ENCODE results near the gene IRF7.
"Not testable (repeated sequence)": the region's sequence is repeated elsewhere in the genome, so short reads cannot be mapped to it uniquely, and the experiment has no call there.

IRF7 gene

DNA sequence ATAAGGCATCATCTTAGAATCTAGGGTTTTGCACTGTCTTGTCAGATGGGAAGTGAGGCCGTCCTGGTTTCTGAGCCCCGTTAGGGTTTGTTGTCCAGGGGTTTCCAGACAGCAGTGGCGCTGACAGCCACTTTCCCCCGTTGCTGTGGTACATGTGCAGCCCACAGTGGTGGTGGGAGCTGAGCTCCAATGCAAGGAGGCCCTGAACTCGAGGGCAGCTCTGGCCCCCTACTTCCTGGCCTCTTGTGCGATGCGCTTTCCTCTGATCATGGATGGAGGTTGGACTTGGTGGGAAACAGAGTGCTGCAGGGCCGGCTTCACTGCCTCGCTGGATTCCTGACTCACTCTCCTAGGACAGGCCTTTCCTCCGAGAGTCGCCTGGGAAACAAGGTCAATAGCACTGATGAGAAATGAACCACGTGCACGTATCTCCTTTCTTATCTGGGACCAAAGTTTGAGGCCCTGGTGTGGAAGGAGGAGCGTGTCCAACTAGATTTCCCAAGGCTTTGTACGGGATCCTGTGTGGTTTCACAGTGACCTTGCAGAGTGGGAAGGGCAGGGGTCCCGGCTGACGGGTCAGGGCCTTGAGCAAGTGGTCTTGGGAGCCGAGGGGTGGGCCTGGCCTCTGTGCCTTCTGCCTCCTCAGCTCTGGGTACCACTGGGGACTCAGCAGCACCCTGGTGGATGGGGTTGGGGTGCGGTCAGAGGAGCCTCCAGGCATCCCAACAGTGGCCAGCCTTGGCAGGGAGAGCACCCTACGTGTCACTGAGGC lies 35.7 kb downstream of the IRF7 start:
- no peak for DNase-seq

DNA sequence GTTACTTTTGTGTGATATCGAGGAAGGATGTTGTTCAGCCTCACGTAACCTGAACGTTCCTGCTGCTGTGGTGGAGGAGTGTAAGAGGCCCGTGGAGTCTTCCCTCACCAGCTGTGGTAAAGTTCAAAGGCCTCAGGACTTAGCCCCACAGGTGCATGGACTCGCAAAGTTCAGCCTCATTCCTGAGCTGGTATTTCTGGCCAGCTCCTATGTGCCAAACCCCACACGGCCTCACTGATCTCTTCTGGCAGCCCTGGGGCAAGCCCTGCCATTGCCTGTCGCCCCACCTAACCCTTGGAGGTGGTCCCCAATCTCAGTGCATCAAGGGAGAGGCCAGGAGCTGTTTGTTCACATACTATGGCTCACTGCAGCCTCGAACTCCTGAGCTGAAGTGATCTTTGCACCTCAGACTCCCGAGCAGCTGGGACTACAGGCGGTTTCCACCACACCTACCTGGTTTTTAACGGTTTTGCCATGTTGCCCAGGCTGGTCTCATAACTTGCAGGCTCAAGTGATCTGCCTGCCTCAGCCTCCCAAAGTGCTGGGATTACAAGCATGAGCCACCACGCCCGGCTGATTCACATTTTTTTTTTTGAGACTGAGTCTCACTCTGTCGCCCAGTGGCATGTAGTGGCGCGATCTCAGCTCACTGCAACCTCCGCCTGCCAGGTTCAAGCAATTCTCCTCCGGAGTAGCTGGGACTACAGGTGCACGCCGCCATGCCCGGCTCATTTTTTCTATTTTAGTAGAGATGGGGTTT lies 37.3 kb downstream of the IRF7 start:
- no peak for DNase-seq

DNA sequence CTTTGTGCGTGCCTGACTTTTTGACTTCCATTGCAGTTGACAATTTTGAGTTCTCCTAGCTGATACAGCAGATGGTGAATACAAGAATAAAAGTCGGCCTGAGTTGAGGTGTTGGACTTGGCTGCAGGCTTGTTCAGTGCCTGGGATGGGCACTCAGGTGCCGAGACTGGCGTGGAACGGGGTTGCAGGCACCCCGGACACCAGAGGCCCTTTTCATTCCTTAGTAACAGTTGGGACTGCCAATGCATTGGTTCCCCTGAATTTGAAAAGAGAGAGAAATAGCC lies 38.2 kb downstream of the IRF7 start:
- DNase-seq, result no peak

DNA sequence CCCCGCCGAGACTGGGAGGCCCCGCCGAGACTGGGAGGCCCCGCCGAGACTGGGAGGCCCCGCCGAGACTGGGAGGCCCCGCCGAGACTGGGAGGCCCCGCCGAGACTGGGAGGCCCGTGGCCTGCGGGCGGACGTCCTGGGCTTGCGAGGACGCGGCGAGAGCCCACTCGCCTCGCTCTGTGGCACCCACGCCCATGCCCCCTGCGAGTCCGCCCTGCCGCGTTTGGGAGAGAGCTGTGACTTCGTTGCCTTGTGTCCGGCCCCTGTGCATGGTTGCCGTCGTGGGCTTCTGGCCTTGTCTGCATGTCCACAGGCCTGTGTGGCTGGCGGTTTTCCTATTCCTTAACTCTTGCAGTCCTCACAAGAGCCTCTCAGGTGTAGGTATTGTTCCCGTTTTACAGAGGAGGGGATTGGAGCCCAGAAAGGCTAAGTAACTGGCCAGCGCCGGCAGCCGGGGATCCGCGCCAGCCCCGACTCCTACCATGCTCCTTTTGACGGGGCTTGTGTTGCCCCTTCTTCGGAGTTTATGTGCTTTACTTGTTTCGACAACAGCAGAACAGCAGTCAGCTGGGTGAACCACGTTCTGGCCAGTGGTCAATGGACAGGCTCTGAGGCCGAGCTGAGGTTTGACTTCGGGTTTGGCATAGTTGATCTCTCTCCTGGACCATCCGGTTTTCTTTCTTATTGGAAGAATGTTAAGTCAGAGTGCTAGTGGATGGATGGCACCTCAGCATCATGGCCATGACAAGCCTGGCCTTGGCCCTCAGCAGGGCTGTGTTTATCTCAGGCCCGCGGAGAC lies 38.7 kb downstream of the IRF7 start:
- no peak for DNase-seq

DNA sequence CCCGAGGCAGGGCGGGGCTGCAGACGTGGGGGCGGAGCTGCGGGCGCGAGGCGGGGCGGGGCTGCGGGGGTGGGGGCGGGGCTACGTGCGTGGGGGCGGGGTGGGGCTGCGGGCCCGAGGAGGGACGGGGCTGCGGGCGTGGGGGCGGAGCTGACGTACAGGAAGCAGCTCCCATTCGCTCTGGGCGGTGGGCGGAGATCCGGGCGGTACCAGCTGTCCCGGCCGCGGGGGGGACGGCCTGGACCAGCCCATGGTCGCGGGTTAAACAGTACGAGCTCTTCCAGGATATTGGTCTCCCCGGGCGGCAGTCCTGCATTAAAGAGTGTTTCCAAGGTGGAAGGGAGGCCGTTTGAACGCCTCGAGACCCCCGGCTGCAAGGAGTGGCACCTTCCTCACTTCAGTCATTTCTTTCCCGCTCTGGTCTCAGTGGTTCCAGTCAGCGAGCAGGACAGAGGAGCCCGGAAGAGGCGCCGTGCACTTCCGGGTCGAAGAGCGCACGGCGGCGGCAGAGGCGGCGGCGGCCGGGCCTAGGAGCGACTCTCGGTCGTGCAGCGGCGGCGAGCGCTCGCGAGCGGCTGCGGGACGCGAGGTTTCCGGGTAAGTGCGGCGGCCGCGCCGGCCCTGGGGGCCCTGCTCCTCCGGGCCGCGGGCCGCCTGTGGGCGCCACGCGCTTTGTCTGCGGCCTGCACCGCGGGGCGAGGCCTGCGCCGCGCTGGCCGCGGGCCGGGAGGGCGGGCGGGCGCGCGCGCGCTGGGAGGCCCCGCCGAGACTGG lies 39.6 kb downstream of the IRF7 start, which contains the start of gene PHRF1:
TSS of gene PHRF1 (plus strand) at position 475 of the 773 bp plus-strand sequence. CDS start 5,043 bp downstream, outside the sequence.
- peak; percentile 94 for DNase-seq

DNA sequence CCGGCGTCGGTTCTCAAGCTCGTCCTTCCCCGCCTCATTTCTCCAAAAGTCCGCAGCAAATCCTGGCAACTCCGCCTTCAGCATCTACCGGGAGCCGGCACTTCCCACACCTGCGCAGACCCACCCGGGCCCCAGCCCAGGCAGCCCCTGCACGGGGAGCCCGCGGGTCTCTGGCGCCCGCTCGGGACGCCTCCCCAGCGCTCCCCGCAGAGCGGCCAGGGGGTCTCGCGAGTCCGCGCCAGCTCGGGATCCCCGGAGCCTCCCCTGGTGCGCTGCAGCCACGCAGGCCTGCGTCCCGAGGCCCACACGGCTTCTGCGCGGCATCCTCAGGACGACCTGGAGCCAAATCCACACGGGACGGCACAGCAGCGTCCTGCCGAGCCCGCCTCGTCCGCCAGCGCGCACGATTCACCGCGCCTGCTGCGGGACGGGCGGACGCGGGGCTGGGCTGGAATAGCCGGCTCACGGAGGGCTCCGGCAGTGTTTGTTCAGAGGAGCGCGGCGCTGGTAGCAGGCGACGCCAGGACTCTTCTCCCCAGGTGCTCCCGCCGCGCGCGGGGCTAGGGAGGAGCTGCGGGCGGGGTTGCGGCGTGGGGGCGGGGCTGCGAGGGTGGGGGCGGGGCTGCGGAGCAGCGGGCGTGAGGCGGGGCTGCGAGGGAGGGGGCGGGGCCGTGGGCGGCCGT lies 40.3 kb downstream of the IRF7 start:
- no peak for DNase-seq

DNA sequence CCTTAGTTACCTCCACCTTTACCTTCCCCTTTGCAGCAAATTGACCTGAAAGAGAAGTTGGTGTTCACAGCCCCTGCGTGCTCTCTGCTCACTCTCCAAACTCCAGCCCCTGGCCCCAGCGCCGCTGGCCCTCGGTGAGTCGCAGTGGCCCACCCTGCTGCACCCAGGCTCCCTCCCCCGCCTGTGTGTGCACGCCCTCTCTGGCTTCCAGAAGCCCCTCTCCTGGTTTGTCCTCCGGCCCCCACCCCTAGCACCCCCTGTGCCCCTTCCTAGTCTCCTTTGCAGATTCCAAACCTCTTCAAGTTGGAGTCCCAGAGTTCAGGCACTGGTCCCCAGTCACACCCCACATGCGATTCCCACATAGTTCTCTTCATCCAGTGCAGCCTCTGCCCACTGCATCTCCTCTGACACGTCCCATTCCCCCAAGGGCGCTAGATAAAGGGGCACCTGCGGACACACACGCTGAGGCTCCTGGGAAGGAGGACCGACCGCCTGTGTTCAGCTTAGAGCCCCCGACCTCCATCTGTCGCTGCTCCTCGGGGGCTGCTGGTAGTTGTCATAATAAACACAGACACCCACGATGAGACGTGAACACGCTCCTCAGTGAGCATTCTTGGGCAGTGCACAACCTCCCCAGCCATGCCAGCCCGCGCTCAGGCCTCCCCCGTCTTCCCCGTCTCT lies 41.0 kb downstream of the IRF7 start:
- DNase-seq, result no peak

DNA sequence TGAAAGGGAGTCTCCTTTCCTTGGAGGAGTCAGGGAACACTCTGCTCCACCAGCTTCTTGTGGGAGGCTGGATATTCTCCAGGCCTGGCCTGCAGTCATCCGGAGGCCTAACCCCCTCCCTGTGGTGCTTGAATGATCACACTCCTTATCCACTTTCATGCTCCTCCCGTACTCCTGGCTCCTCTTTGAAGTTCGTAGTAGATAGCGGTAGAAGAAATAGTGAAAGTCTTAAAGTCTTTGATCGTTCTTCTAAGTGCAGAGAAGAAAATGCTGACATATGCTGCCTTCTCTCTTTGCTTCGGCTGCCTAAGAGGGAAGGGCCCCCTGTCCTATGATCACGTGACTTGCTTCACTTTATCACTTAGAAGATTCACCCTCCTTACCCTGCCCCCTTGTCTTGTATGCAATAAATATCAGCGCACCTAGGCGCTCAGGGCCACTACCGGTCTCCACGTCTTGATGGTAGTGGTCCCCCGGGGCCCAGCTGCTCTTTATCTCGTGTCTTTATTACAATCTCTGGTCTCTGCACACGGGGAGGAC lies 41.6 kb downstream of the IRF7 start:
- DNase-seq, result not testable (repeated sequence)

DNA sequence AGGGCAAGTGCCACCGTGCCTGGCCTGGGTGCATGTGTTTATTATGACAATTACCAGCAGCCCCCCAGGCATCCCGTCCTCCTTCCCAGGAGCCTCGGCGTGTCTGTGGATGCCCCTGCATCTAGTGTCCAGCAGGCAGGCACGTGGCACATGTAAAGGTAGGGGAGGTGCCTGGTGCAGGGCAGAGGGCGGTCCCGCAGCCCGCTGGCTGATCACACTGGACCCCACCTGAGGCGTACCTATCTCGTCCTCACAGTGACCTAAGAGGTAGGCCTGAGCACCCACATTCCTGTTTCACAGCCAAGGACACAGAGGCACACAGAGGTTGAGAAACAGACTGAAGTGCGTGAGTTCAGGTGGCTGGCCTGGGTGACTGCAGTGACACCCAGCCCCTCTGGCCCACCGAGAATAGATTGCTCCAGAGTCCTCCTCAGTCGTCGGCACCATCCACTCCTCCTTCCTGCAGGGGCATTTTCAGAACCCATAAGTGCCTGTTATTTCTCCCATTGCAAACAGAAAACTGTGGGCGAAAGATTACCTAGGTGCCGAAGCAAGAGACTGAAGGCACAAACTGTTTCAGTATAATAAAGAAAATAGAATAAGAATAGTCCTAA lies 42.5 kb downstream of the IRF7 start:
- DNase-seq, result no peak

DNA sequence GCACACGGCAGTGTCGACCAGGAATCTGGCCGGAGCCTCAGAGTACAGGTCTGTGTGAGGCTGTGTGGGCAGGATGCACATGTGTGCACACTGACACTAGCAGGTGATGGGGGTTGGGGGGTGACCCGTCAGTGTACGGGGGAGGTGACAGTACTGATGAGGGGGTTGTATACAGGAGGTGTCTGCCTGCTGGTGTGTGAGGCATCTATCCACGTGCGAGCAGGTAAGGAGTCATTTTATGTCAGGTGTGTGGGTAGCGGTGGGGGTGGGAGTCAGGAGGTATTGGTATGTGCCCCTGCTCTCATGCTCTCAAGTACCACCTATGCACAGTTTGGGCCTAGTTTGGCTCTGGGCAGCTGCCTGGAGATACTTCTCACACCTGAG lies 44.0 kb downstream of the IRF7 start:
- no peak for DNase-seq

DNA sequence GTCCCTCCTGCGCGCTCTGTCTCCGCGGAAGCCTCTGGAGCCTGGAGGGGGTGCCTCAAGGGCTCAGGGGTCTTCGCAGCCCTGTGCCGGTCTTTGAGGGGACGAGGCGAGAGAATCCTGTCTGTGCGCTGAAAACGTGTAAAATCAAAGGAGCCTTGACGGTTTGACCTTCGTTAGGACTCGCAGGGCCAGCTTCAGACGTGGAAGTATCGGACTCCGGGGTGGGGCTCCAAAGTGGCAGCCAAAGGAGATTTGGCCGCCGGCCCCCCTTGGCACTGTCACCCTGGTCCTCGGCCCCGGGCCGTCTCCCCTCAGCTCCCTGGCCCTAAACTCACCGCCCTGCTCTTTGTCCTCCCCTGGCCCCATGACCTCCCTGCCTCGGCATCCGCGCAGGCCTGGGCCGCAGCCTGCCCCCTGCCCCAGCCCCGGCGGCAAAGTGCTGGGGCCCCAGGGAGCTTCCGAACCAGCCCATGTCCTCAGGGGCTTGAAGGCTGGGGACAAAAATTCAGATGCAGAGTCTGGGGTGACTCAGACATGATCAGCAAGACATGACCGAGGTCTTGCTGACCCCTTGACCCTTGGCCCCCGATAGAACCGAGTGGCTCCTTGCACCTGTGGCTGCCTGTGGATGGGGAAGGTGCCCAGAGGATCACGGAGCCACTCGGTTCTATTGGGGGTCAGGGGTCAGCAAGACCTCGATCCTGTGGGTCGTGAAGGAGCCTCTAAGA lies 46.4 kb downstream of the IRF7 start:
- DNase-seq, result no peak

DNA sequence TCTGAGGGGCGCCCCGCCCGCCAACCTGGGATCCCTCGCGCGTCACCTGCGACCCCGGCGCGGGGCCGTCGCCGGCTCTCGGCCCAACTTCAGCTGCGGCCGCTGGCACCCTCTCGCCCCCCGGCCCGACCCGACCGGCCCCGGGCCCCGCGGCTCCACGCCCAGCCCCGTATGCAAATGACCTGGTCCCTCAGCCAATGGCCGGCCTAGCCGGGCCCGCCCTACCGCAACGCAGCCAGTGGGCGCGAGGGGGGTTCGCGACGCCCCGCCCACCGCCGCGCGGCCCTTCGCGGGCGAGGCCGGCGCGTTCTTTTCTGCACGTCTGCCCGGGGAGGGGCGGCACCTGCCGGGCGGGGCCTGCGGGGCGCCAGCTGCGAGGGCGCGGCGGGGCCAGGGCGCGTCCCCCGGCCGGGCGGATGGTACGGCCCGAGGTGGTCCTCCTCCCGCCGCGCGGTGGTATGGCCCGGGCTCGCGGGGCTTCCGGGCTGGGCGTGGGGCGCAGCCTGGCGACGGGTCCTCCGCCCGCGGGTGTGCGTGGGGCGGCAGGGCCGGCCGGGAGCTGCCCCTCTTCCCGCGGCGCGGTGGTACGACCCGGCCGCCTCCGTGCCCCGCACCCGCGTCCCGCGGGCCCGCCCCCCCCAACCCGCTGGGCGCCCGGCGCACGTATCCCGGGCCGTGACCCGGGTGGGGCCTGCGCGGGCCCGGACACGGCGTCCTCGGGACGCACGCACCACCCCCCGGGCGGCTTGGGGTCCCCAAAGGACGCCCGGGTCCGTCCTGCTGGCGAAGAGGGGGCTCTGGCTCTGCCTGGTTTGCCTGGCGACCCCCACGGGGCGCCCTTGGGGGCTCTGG lies 47.2 kb downstream of the IRF7 start:
- peak; percentile 96 for DNase-seq

DNA sequence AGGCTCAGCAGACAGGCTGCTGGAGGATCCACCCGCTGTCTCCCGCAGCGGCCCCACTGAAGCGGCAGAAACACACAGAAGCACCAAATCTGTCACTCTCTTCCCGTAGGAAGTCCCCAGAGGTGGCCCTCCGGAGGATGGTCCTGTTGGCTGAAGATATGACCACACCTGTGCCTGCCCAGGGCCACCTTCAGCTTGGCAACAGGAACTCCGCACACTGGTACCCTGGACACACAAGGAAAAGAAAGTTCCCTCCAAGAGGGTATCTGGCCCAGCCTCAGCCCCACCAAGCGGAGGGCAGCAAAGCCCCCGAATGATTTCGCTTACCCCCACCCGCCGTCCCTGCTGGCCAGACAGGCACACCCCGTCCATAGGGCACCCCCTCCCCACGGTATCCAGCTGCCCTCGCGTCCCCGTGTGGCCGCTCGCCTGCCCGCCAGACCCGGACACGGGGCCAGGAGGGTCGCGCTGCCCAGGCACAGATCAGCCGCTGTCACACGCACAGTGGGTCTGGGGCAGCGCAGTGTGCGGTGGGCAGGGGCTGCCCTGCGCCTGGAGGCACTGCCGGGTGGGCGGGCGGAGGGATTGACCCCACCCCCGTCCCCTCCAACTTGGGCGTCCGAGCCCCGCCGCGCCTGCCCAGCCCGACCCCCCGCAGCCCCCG lies 48.0 kb downstream of the IRF7 start:
- DNase-seq, result no peak

DNA sequence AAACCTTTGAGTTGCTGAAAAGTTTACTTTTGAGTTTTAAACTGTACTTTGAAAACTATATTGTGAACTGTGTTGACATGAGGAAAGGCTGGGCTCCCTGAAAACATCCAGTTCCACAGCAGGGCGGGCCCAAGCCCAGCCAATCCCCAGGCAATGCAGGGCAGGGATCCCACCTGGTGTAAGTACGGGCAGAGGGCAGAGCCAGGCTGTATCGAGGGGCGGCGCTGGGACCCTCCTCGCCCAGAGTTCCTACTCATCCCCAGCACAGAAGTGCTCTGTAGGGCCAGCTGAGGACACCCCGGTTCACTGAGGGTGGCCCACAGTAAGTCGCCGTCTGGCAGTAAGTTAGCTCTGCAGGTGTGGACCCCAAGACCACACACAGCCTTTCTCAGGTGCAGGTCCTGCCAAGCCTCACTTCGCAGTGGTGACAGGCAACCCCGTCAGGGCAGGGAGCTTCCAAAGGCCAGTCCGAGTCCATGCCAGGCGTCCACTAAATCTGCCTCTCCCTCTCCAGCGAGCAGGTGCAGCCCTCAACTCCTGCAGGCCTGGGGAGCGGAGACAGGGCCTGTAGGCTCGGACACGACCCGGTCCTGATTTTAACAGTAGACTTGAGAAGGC lies 48.6 kb downstream of the IRF7 start:
- DNase-seq, result no peak

DNA sequence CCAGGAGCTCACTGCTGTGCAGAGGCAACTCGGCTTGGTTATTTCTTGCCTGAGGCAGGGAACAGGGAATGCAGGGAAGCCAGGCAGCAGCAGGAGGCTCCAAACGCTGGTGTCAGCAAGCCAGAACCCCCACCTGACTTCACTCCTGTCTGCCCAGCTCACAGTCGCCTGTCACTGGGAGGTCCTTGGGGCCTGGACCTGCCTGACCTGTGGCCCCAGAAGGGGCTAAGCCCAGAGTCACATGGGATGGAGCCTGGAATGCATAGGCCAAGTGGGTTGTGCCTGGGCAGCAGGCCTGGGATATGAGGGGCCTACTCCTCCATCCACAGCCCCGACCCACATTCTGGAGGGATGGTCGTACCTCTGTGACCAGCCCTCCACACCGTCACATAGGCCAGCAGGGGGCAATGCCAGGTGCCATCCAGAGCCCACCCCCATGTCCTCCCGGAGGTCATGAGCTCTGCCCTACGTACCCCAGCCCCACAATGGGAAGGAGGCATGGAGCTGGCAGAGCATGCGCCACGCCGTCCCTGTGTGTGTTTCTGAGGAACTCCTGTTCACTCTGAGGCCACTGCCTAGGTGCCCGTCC lies 49.7 kb downstream of the IRF7 start:
- DNase-seq, result no peak

DNA sequence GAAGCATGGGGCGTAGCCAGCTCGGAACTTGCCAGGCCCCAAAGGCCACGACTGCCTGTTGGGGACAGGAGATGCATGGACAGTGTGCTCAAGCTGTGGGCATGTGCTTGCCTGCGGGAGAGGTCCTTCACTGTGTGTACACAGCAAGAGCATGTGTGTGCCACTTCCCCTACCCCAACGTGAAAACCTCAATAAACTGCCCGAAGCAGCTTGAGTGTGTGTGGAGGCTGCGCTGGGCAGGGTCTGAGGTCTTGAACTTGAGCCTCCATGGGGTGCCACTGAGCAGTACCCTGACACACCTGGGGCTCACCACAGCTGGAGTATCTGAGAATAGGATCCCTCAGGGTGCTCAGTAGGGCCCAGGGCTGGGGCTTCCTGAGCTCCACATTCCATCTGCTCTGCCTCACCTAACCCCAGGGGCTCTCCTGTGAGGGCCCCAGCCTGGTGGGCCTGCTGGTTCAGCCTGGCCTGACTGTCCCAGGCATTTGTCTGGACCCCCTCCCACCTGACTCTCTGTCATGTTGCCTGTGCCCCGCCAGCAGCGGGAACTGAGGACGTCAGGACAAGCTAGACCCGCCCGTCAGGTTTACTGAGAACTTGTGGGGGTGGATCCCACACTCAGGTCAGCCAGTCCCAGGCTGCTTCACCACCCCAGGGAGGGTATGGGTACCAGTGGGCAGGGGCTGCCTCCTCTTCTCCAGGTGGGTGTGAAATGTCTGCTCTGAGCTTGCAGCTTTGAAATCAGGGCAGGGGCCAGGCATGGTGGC lies 51.8 kb downstream of the IRF7 start:
- no peak for DNase-seq

Measured in fibroblast of skin of back (primary cell).